ENCODE data around the gene PDZD4. TPM values are rescaled to one million over a fixed set of nuclear protein-coding genes. Genes with fewer than 3 reads are reported as not detected.

Gene PDZD4
- total and polyA plus RNA-seq, 9 of the 15 experiments (the other 6 are each of a cell fraction or from before 2014, with no cell fraction given), result 0.05 to 0.38 (median 0.07) TPM; not detected in 5

DNA sequence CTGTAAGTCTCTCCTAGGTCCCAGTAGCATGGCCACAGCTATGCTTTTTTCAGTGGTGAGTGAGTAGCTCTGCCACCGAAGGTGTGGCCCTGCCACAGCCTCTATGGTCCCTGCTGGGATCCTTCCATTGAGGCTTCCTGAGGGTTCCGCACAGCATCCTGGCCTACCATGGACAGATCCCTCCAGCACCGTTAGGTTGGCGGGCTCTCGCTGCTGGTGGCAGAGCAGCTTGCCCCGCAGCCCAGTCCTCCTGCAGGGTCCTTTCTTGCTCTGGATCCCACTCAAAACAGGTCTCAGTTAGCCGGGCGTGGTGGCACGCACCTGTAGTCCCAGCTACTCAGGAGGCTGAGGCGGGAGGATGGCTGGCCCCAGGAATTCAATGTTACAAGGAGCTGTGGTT is 2.4 kb upstream of the PDZD4 start (continued):
- TF ChIP-seq, protein P1, sequence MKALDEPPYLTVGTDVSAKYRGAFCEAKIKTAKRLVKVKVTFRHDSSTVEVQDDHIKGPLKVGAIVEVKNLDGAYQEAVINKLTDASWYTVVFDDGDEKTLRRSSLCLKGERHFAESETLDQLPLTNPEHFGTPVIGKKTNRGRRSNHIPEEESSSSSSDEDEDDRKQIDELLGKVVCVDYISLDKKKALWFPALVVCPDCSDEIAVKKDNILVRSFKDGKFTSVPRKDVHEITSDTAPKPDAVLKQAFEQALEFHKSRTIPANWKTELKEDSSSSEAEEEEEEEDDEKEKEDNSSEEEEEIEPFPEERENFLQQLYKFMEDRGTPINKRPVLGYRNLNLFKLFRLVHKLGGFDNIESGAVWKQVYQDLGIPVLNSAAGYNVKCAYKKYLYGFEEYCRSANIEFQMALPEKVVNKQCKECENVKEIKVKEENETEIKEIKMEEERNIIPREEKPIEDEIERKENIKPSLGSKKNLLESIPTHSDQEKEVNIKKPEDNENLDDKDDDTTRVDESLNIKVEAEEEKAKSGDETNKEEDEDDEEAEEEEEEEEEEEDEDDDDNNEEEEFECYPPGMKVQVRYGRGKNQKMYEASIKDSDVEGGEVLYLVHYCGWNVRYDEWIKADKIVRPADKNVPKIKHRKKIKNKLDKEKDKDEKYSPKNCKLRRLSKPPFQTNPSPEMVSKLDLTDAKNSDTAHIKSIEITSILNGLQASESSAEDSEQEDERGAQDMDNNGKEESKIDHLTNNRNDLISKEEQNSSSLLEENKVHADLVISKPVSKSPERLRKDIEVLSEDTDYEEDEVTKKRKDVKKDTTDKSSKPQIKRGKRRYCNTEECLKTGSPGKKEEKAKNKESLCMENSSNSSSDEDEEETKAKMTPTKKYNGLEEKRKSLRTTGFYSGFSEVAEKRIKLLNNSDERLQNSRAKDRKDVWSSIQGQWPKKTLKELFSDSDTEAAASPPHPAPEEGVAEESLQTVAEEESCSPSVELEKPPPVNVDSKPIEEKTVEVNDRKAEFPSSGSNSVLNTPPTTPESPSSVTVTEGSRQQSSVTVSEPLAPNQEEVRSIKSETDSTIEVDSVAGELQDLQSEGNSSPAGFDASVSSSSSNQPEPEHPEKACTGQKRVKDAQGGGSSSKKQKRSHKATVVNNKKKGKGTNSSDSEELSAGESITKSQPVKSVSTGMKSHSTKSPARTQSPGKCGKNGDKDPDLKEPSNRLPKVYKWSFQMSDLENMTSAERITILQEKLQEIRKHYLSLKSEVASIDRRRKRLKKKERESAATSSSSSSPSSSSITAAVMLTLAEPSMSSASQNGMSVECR (CRISPR knock-in tag; IDR thresholded peaks at IDR 0.05), result no peak
- TF ChIP-seq MIER1 (IDR thresholded peaks at IDR 0.05; ENCODE audit: low read depth) (peak; percentile 71; the same call in 1 of the 2 replicates), PHF21A (IDR thresholded peaks at IDR 0.05; ENCODE audit: borderline replicate concordance, low read depth) (no peak)
- TF ChIP-seq, protein P2, sequence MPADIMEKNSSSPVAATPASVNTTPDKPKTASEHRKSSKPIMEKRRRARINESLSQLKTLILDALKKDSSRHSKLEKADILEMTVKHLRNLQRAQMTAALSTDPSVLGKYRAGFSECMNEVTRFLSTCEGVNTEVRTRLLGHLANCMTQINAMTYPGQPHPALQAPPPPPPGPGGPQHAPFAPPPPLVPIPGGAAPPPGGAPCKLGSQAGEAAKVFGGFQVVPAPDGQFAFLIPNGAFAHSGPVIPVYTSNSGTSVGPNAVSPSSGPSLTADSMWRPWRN (IDR thresholded peaks at IDR 0.05; ENCODE audit: low read depth), result no peak
- TF ChIP-seq, protein P3, sequence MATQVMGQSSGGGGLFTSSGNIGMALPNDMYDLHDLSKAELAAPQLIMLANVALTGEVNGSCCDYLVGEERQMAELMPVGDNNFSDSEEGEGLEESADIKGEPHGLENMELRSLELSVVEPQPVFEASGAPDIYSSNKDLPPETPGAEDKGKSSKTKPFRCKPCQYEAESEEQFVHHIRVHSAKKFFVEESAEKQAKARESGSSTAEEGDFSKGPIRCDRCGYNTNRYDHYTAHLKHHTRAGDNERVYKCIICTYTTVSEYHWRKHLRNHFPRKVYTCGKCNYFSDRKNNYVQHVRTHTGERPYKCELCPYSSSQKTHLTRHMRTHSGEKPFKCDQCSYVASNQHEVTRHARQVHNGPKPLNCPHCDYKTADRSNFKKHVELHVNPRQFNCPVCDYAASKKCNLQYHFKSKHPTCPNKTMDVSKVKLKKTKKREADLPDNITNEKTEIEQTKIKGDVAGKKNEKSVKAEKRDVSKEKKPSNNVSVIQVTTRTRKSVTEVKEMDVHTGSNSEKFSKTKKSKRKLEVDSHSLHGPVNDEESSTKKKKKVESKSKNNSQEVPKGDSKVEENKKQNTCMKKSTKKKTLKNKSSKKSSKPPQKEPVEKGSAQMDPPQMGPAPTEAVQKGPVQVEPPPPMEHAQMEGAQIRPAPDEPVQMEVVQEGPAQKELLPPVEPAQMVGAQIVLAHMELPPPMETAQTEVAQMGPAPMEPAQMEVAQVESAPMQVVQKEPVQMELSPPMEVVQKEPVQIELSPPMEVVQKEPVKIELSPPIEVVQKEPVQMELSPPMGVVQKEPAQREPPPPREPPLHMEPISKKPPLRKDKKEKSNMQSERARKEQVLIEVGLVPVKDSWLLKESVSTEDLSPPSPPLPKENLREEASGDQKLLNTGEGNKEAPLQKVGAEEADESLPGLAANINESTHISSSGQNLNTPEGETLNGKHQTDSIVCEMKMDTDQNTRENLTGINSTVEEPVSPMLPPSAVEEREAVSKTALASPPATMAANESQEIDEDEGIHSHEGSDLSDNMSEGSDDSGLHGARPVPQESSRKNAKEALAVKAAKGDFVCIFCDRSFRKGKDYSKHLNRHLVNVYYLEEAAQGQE (IDR thresholded peaks at IDR 0.05; ENCODE audit: borderline replicate concordance), result peak; percentile 91
- TF ChIP-seq, protein P3 (CRISPR knock-in tag; IDR thresholded peaks at IDR 0.05; ENCODE audit: low read depth), result 0 out of 2 replicates have a peak, but pooled peaks have one; percentile 44
- TF ChIP-seq, protein P4, sequence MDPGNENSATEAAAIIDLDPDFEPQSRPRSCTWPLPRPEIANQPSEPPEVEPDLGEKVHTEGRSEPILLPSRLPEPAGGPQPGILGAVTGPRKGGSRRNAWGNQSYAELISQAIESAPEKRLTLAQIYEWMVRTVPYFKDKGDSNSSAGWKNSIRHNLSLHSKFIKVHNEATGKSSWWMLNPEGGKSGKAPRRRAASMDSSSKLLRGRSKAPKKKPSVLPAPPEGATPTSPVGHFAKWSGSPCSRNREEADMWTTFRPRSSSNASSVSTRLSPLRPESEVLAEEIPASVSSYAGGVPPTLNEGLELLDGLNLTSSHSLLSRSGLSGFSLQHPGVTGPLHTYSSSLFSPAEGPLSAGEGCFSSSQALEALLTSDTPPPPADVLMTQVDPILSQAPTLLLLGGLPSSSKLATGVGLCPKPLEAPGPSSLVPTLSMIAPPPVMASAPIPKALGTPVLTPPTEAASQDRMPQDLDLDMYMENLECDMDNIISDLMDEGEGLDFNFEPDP (CRISPR knock-in tag; IDR thresholded peaks at IDR 0.05), result no peak

Data from K562 (cell line).